ENCODE results near the gene HIVEP3.

The HIVEP3 gene

GRCh38 chr1:41499591-41499990 is 419.1 kb downstream of the HIVEP3 start:
- no peak for DNase-seq (ENCODE audit: low read depth in 2 of 2)

- DNase-seq (ENCODE audit: low read depth in 2 of 2) = no peak
Observed at GRCh38 chr1:41498804-41499203, 419.9 kb downstream of the HIVEP3 start.

GRCh38 chr1:41498391-41498790 is 420.3 kb downstream of the HIVEP3 start:
- no peak for DNase-seq (ENCODE audit: low read depth in 2 of 2)

- no peak for DNase-seq (ENCODE audit: low read depth in 2 of 2)
Observed at GRCh38 chr1:41497461-41498030, 421.2 kb downstream of the HIVEP3 start.

- no peak for DNase-seq (ENCODE audit: low read depth in 2 of 2)
Observed at GRCh38 chr1:41497056-41497440, 421.7 kb downstream of the HIVEP3 start.

- peak; percentile 44 to 50 for DNase-seq (ENCODE audit: low read depth in 2 of 2)
Observed at GRCh38 chr1:41496080-41497055, 422.4 kb downstream of the HIVEP3 start.

GRCh38 chr1:41495210-41495948 is 423.3 kb downstream of the HIVEP3 start:
- DNase-seq (ENCODE audit: low read depth in 2 of 2) = no peak

GRCh38 chr1:41494351-41495209 is 424.1 kb downstream of the HIVEP3 start:
- no peak for DNase-seq (ENCODE audit: low read depth in 2 of 2)

GRCh38 chr1:41493626-41494350 is 424.9 kb downstream of the HIVEP3 start:
- DNase-seq (ENCODE audit: low read depth in 2 of 2) = no peak

GRCh38 chr1:41493117-41493536 is 425.6 kb downstream of the HIVEP3 start:
- DNase-seq (ENCODE audit: low read depth in 2 of 2) = peak in 1 of 2 donors; percentile 42

GRCh38 chr1:41492341-41492848 is 426.3 kb downstream of the HIVEP3 start:
- peak; percentile 31 to 40 for DNase-seq (ENCODE audit: low read depth in 2 of 2)

GRCh38 chr1:41490911-41491310 is 427.8 kb downstream of the HIVEP3 start:
- DNase-seq (ENCODE audit: low read depth in 2 of 2) = no peak

- no peak for DNase-seq (ENCODE audit: low read depth in 2 of 2)
Observed at GRCh38 chr1:41489561-41489960, 429.2 kb downstream of the HIVEP3 start.

- DNase-seq (ENCODE audit: low read depth in 2 of 2) = no peak
Observed at GRCh38 chr1:41488040-41488951, 430.4 kb downstream of the HIVEP3 start.

- no peak for DNase-seq (ENCODE audit: low read depth in 2 of 2)
Observed at GRCh38 chr1:41487126-41488039, 431.3 kb downstream of the HIVEP3 start.

- DNase-seq (ENCODE audit: low read depth in 2 of 2) = no peak
Observed at GRCh38 chr1:41486371-41487125, 432.2 kb downstream of the HIVEP3 start.

GRCh38 chr1:41486053-41486370 is 432.7 kb downstream of the HIVEP3 start:
- no peak for DNase-seq (ENCODE audit: low read depth in 2 of 2)

GRCh38 chr1:41485605-41486004 is 433.1 kb downstream of the HIVEP3 start:
- no peak for DNase-seq (ENCODE audit: low read depth in 2 of 2)

All from stimulated activated CD8-positive, alpha-beta memory T cell treated with anti-CD3 and anti-CD28 coated beads, Interleukin-15, amount 100 ng/mL, for 48 hours (primary cell).